Endothelial cell of umbilical vein (primary cell): ENCODE measurements around the gene KCNG2.

Source experiments
- CTCF ChIP-seq, 2 donors: IDR thresholded peaks; 1 replicate in 1 of 2; 2 replicates in 1 of 2; pipeline ENCODE4 v1.5.1; 2011; ENCODE audit warnings: low read length in 2 of 2, mild to moderate bottlenecking in 2 of 2, moderate library complexity in 2 of 2, control low read depth in 1 of 2, inconsistent platforms in 1 of 2, low read depth in 1 of 2; ENCODE audit not compliant: insufficient read depth in 1 of 2; ENCODE audit errors: extremely low read depth in 1 of 2
- EZH2 ChIP-seq: IDR thresholded peaks from 2 replicates; pipeline ENCODE4 v1.6.1; 2012; ENCODE audit warnings: borderline replicate concordance, low read depth, mild to moderate bottlenecking, moderate library complexity, low read length, inconsistent platforms; ENCODE audit not compliant: severe bottlenecking
- FOS ChIP-seq: IDR thresholded peaks from 2 replicates; pipeline ENCODE4 v1.6.1; 2011; ENCODE audit warnings: mild to moderate bottlenecking, low read length, moderate library complexity, borderline replicate concordance; ENCODE audit not compliant: insufficient read depth
- GATA2 ChIP-seq: IDR thresholded peaks from 2 replicates; pipeline ENCODE4 v1.7.0; 2011; ENCODE audit warnings: low read depth, mild to moderate bottlenecking, moderate library complexity, mixed read lengths, low read length; ENCODE audit not compliant: insufficient read length, insufficient read depth
- JUN ChIP-seq: IDR thresholded peaks from 2 replicates; pipeline ENCODE4 v1.6.1; 2011; ENCODE audit warnings: borderline replicate concordance, low read depth; ENCODE audit not compliant: insufficient read length, insufficient read depth
- MAX ChIP-seq: IDR thresholded peaks from 2 replicates; pipeline ENCODE4 v1.6.1; 2011; ENCODE audit not compliant: insufficient read depth, insufficient read length
- MYC ChIP-seq: IDR thresholded peaks from one replicate; pipeline ENCODE4 v1.6.1; 2011; ENCODE audit warnings: mild to moderate bottlenecking, low read depth, low read length
- POLR2A ChIP-seq: IDR thresholded peaks from 2 replicates; pipeline ENCODE4 v1.6.1; 2012; ENCODE audit warnings: low read depth, mild to moderate bottlenecking, control low read depth, low read length
- POLR2AphosphoS5 ChIP-seq: IDR thresholded peaks from 2 replicates; pipeline ENCODE4 v1.6.1; 2012; ENCODE audit warnings: low read depth, mild to moderate bottlenecking, control low read depth, low read length, moderate library complexity; ENCODE audit not compliant: insufficient read depth

- TF ChIP-seq EZH2 = no peak
- no peak for TF ChIP-seq CTCF (IDR thresholded peaks at IDR 0.05; ENCODE audit: extremely low read depth in 1 of 2, insufficient read depth in 1 of 2, low read depth in 1 of 2, low read length in 2 of 2)
- no peak for TF ChIP-seq POLR2AphosphoS5
- TF ChIP-seq MYC = no peak
- TF ChIP-seq POLR2A = no peak
- no peak for TF ChIP-seq GATA2
- TF ChIP-seq JUN = no peak
- TF ChIP-seq MAX = no peak
- TF ChIP-seq FOS = no peak
Measured at GRCh38 chr18:79926715-79927606, 129.2 kb downstream of the KCNG2 start.
